Hematopoietic multipotent progenitor cell treated with erythropoietin and hydrocortisone succinate and interleukin-3 and kit ligand, for 8 days (in vitro differentiated cells): ENCODE data around the gene UGT1A9.
"Not testable (repeated sequence)": the region's sequence is repeated elsewhere in the genome, so short reads cannot be mapped to it uniquely, and the experiment has no call there.

Experiments used
- DNase-seq: peaks from one replicate; pipeline ENCODE4 v3.0.0-alpha.2; 2015

The UGT1A9 gene

GRCh38 chr2:233671290-233672161 lies at the start of gene UGT1A9:
Gene UGT1A9, plus strand, starts transcription at chr2:233671898. Its CDS starts 37 bp downstream, at chr2:233671935.
- DNase-seq: no peak

GRCh38 chr2:233627331-233628025 lies 44.2 kb upstream of the UGT1A9 start:
- DNase-seq: no peak

- not testable (repeated sequence) for DNase-seq
Measured at GRCh38 chr2:233636306-233636705, 35.4 kb upstream of the UGT1A9 start, which contains the start of gene UGT1A10. Gene UGT1A10, plus strand, starts transcription at chr2:233636448. Its CDS starts 75 bp downstream, at chr2:233636523.

GRCh38 chr2:233638836-233639235 lies 32.9 kb upstream of the UGT1A9 start:
- DNase-seq: no peak

GRCh38 chr2:233639860-233640259 lies 31.8 kb upstream of the UGT1A9 start:
- no peak for DNase-seq

- peak; percentile 27 for DNase-seq
Measured at GRCh38 chr2:233643128-233643527, 28.6 kb upstream of the UGT1A9 start.

GRCh38 chr2:233646033-233646432 lies 25.7 kb upstream of the UGT1A9 start:
- not testable (repeated sequence) for DNase-seq

- no peak for DNase-seq
Measured at GRCh38 chr2:233650981-233651380, 20.7 kb upstream of the UGT1A9 start.

GRCh38 chr2:233651430-233651829 lies 20.3 kb upstream of the UGT1A9 start:
- no peak for DNase-seq

- no peak for DNase-seq
Measured at GRCh38 chr2:233654501-233654900, 17.2 kb upstream of the UGT1A9 start.

- DNase-seq: no peak
Measured at GRCh38 chr2:233655043-233655442, 16.7 kb upstream of the UGT1A9 start.

- not testable (repeated sequence) for DNase-seq
Measured at GRCh38 chr2:233655943-233656342, 15.8 kb upstream of the UGT1A9 start.

GRCh38 chr2:233656443-233656842 lies 15.3 kb upstream of the UGT1A9 start:
- peak; percentile 4 for DNase-seq

GRCh38 chr2:233658610-233659009 lies 13.1 kb upstream of the UGT1A9 start:
- DNase-seq: no peak

GRCh38 chr2:233663911-233664310 lies 7.8 kb upstream of the UGT1A9 start:
- no peak for DNase-seq

- DNase-seq: no peak
Measured at GRCh38 chr2:233668605-233669260, 3.0 kb upstream of the UGT1A9 start.

- DNase-seq: no peak
Measured at GRCh38 chr2:233672886-233673285, 1.2 kb downstream of the UGT1A9 start.

- DNase-seq: no peak
Measured at GRCh38 chr2:233673896-233674295, 2.2 kb downstream of the UGT1A9 start.

- no peak for DNase-seq
Measured at GRCh38 chr2:233674314-233674713, 2.6 kb downstream of the UGT1A9 start.

- DNase-seq: no peak
Measured at GRCh38 chr2:233674995-233675394, 3.3 kb downstream of the UGT1A9 start.

- DNase-seq: no peak
Measured at GRCh38 chr2:233676046-233676445, 4.3 kb downstream of the UGT1A9 start.

- DNase-seq: no peak
Measured at GRCh38 chr2:233679196-233679595, 7.5 kb downstream of the UGT1A9 start.

GRCh38 chr2:233680361-233681045 lies 8.8 kb downstream of the UGT1A9 start:
- no peak for DNase-seq
